H1 (cell line): Measurements from ENCODE around the gene RNGTT. TPM values are rescaled to one million over a fixed set of nuclear protein-coding genes. Genes with fewer than 3 reads are reported as not detected.

Experiments
- CTCF ChIA-PET: fragments of 300-600 bp; sonication (Branson Sonifier 250); formaldehyde crosslinking; loops from one replicate; lab custom pipeline; 2021; ENCODE audit not compliant: partially characterized antibody; lab: Charles Lee
- POLR2A ChIA-PET: fragments of 300-600 bp; sonication (Branson Sonifier 250); formaldehyde crosslinking; loops from one replicate; lab custom pipeline; 2021; ENCODE audit warnings: inconsistent platforms; ENCODE audit not compliant: partially characterized antibody; lab: Charles Lee
- DNase-seq, 2 experiments: peaks; one replicate each; pipeline versions ENCODE4 v3.0.0 to v3.0.0-alpha.2; 2010 to 2022; ENCODE audit warnings: low spot score in 2 of 2, low read depth in 1 of 2, mixed read lengths in 1 of 2
- FAIRE-seq: peaks from 2 replicates; lab custom pipeline; 2011; peaks lifted over from hg19 to GRCh38; lab: Jason Lieb, UNC
- H2AFZ ChIP-seq: 2 replicates; pipeline ENCODE4 v1.8.1; 2012; ENCODE audit warnings: low read length, inconsistent platforms
- H2AK5ac ChIP-seq: 2 replicates; pipeline ENCODE4 v1.6.1; 2013; ENCODE audit warnings: low read depth, low read length
- H2BK120ac ChIP-seq: replicated peaks from 2 replicates; pipeline ENCODE3; 2013; ENCODE audit warnings: low read depth, low read length, inconsistent platforms
- H2BK12ac ChIP-seq: 2 replicates; pipeline ENCODE4 v1.6.1; 2013; ENCODE audit warnings: low read depth, low read length
- H2BK15ac ChIP-seq: 2 replicates; pipeline ENCODE4 v1.6.1; 2013; ENCODE audit warnings: low read length
- H2BK20ac ChIP-seq: 2 replicates; pipeline ENCODE4 v1.6.1; 2013; ENCODE audit warnings: low read length
- H2BK5ac ChIP-seq: 2 replicates; pipeline ENCODE4 v1.6.1; 2013; ENCODE audit warnings: low read depth, low read length
- H3K14ac ChIP-seq: 2 replicates; pipeline ENCODE4 v1.6.1; 2013; ENCODE audit warnings: inconsistent platforms; ENCODE audit not compliant: insufficient read length
- H3K18ac ChIP-seq: 2 replicates; pipeline ENCODE4 v1.6.1; 2013; ENCODE audit warnings: low read length; ENCODE audit errors: extremely low read depth
- H3K23ac ChIP-seq: 2 replicates; pipeline ENCODE4 v1.6.1; 2013; ENCODE audit warnings: inconsistent platforms; ENCODE audit not compliant: insufficient read length
- H3K23me2 ChIP-seq: 2 replicates; pipeline ENCODE4 v1.6.1; 2013; ENCODE audit warnings: low read depth, low read length
- H3K27ac ChIP-seq: 2 replicates; pipeline ENCODE4 v1.6.1; 2011; ENCODE audit warnings: low read depth, low read length, inconsistent platforms
- H3K27me3 ChIP-seq, 4 experiments: replicated peaks in 1 of 4; 1 replicate in 1 of 4; 2 replicates in 3 of 4; pipeline versions ENCODE4 v1.6.1 to v1.8.1; 2011 to 2013; ENCODE audit warnings: low read length in 3 of 4, mild to moderate bottlenecking in 3 of 4, inconsistent platforms in 2 of 4, mixed read lengths in 2 of 4, moderate library complexity in 1 of 4; ENCODE audit not compliant: control insufficient read depth in 3 of 4, insufficient read depth in 3 of 4; ENCODE audit errors: extremely low read depth in 1 of 4
- H3K36me3 ChIP-seq, 4 experiments: 2 replicates each; pipeline versions ENCODE4 v1.6.1 to v1.8.1; 2011 to 2013; ENCODE audit warnings: mild to moderate bottlenecking in 4 of 4, low read length in 3 of 4, moderate library complexity in 2 of 4, control low read depth in 1 of 4, inconsistent platforms in 1 of 4; ENCODE audit not compliant: insufficient read depth in 4 of 4, control insufficient read depth in 2 of 4
- H3K4ac ChIP-seq: replicated peaks from 2 replicates; pipeline ENCODE3; 2013; ENCODE audit warnings: low read length, low read depth, mixed read lengths, inconsistent platforms; ENCODE audit not compliant: insufficient read length
- H3K4me1 ChIP-seq, 4 experiments: replicated peaks in 1 of 4; 1 replicate in 1 of 4; 2 replicates in 3 of 4; pipeline versions ENCODE4 v1.6.1 to v1.8.1; 2011 to 2013; ENCODE audit warnings: low read length in 3 of 4, inconsistent platforms in 2 of 4, mixed read lengths in 1 of 4; ENCODE audit not compliant: insufficient read depth in 4 of 4, control insufficient read depth in 3 of 4
- H3K4me2 ChIP-seq, 2 experiments: 2 replicates each; pipeline versions ENCODE4 v1.6.1 to v1.8.1; 2011 to 2013; ENCODE audit warnings: low read depth in 2 of 2, low read length in 2 of 2, control low read depth in 1 of 2, inconsistent platforms in 1 of 2, mild to moderate bottlenecking in 1 of 2; ENCODE audit not compliant: insufficient read depth in 1 of 2
- H3K4me3 ChIP-seq, 4 experiments: fragments of 200-600, 300-600 bp in 1 of 4; sonication (generic), shearing (Covaris generic), sonication (Bioruptor Twin) in 1 of 4; 2 replicates each; pipeline versions ENCODE4 v1.5.1 to v1.8.1; 2011 to 2016; ENCODE audit warnings: low read length in 4 of 4, low read depth in 3 of 4, control low read depth in 2 of 4, inconsistent platforms in 2 of 4, mild to moderate bottlenecking in 2 of 4, mixed read lengths in 1 of 4, moderate library complexity in 1 of 4; ENCODE audit not compliant: insufficient read depth in 2 of 4; ENCODE audit errors: extremely low read depth in 1 of 4
- H3K56ac ChIP-seq: replicated peaks from 2 replicates; pipeline ENCODE3; 2013; ENCODE audit warnings: low read depth, mild to moderate bottlenecking, mixed read lengths, low read length, inconsistent platforms; ENCODE audit not compliant: insufficient read length
- H3K79me1 ChIP-seq: 2 replicates; pipeline ENCODE4 v1.6.1; 2013; ENCODE audit warnings: low read depth, low read length, control low read depth
- H3K79me2 ChIP-seq, 2 experiments: 2 replicates each; pipeline versions ENCODE4 v1.6.1 to v1.8.1; 2012 to 2013; ENCODE audit warnings: low read length in 2 of 2, mild to moderate bottlenecking in 2 of 2, inconsistent platforms in 1 of 2; ENCODE audit not compliant: insufficient read depth in 2 of 2, control insufficient read depth in 1 of 2
- H3K9ac ChIP-seq, 4 experiments: replicated peaks in 1 of 4; 1 replicate in 1 of 4; 2 replicates in 3 of 4; pipeline versions ENCODE4 v1.6.1 to v1.8.1; 2011 to 2013; ENCODE audit warnings: low read depth in 3 of 4, low read length in 3 of 4, control low read depth in 2 of 4, mild to moderate bottlenecking in 2 of 4, moderate library complexity in 2 of 4, inconsistent platforms in 1 of 4; ENCODE audit errors: extremely low read depth in 1 of 4
- H3K9me3 ChIP-seq, 2 experiments: 2 replicates each; pipeline versions ENCODE4 v1.6.1 to v1.8.1; 2012 to 2013; ENCODE audit warnings: mild to moderate bottlenecking in 2 of 2, moderate library complexity in 2 of 2, control low read depth in 1 of 2, inconsistent platforms in 1 of 2, low read depth in 1 of 2, low read length in 1 of 2, mixed read lengths in 1 of 2; ENCODE audit not compliant: insufficient read depth in 2 of 2
- H4K20me1 ChIP-seq, 2 experiments: replicated peaks in 1 of 2; 2 replicates each; pipeline versions ENCODE3 to v1.8.1; 2011 to 2013; ENCODE audit warnings: inconsistent platforms in 2 of 2, low read length in 2 of 2, mild to moderate bottlenecking in 1 of 2; ENCODE audit not compliant: insufficient read depth in 2 of 2, control insufficient read depth in 1 of 2
- H4K5ac ChIP-seq: 2 replicates; pipeline ENCODE4 v1.6.1; 2013; ENCODE audit warnings: low read length, low read depth, mixed read lengths, inconsistent platforms; ENCODE audit not compliant: insufficient read length
- H4K8ac ChIP-seq: 2 replicates; pipeline ENCODE4 v1.8.0; 2013; ENCODE audit warnings: mild to moderate bottlenecking, moderate library complexity, low read length, inconsistent platforms; ENCODE audit not compliant: insufficient read depth; ENCODE audit errors: extremely low read depth
- H4K91ac ChIP-seq: replicated peaks from 2 replicates; pipeline ENCODE3; 2013; ENCODE audit warnings: low read length, mixed read lengths, inconsistent platforms; ENCODE audit not compliant: insufficient read length
- ATF3 ChIP-seq: IDR thresholded peaks from 2 replicates; pipeline ENCODE4 v1.6.1; 2011; ENCODE audit warnings: low read depth, mild to moderate bottlenecking, low read length; ENCODE audit not compliant: insufficient read depth
- CHD1 ChIP-seq: IDR thresholded peaks from 2 replicates; pipeline ENCODE4 v1.6.1; 2012; ENCODE audit warnings: low read depth, low read length, improper control_type of control experiment
- EZH2 ChIP-seq: fragments of 200-600 bp; sonication (generic); IDR thresholded peaks from 2 replicates; pipeline ENCODE4 v1.7.1; 2012; ENCODE audit warnings: low read depth, mild to moderate bottlenecking, moderate library complexity, low read length, inconsistent platforms; ENCODE audit not compliant: severe bottlenecking
- GABPA ChIP-seq: IDR thresholded peaks from 2 replicates; pipeline ENCODE4 v1.6.1; 2011; ENCODE audit warnings: mild to moderate bottlenecking, low read length, moderate library complexity, borderline replicate concordance; ENCODE audit not compliant: insufficient read depth
- JUND ChIP-seq: IDR thresholded peaks from 2 replicates; pipeline ENCODE4 v1.6.1; 2011; ENCODE audit warnings: mild to moderate bottlenecking, improper control_type of control experiment, low read length
- MAFK ChIP-seq: IDR thresholded peaks from 2 replicates; pipeline ENCODE4 v1.6.1; 2012; ENCODE audit warnings: low read depth, mild to moderate bottlenecking, improper control_type of control experiment, low read length
- POLR2AphosphoS5 ChIP-seq: IDR thresholded peaks from 2 replicates; pipeline ENCODE4 v1.6.1; 2011; ENCODE audit warnings: low read depth, low read length
- RFX5 ChIP-seq: IDR thresholded peaks from 2 replicates; pipeline ENCODE4 v1.6.1; 2011; ENCODE audit warnings: low read depth, low read length, improper control_type of control experiment, borderline replicate concordance
- SP1 ChIP-seq: IDR thresholded peaks from 2 replicates; pipeline ENCODE4 v1.6.1; 2011; ENCODE audit warnings: low read depth, low read length
- TBP ChIP-seq: IDR thresholded peaks from 2 replicates; pipeline ENCODE4 v1.6.1; 2011; ENCODE audit warnings: low read depth, low read length, improper control_type of control experiment
- WGBS, 2 experiments: shearing (Covaris generic) in 1 of 2; methylation state at CpG; one replicate each; pipeline versions ENCODE4 v1.1.6 to v1.1.7; 2013 to 2015; ENCODE audit warnings: low lambda C conversion rate in 2 of 2, mixed read lengths in 2 of 2, inconsistent platforms in 1 of 2, low coverage in 1 of 2, missing lambda C conversion rate in 1 of 2; ENCODE audit not compliant: insufficient replicate concordance in 2 of 2, insufficient coverage in 1 of 2, insufficient read length in 1 of 2; ENCODE audit errors: extremely low coverage in 1 of 2, missing lambda C conversion rate in 1 of 2; 5-methylcytosine and 5-hydroxymethylcytosine counted together
- polyA plus RNA-seq, 7 experiments: library from polyadenylated mRNA; depleted of rRNA in 3 of 7; stranded (reverse) in 5 of 7; unstranded in 2 of 7; fragments of >200 nt in 5 of 7; fragments of 200-250 nt in 2 of 7; gene quantifications; 1 replicate in 5 of 7; 2 replicates in 1 of 7; 4 replicates in 1 of 7; pipeline versions ENCODE4 v1.2.1 to v1.2.3, GENCODE V29; 2011 to 2013; ENCODE audit warnings: missing spikeins in 2 of 7, mixed read lengths in 2 of 7
- total RNA-seq: library from RNA; stranded (reverse); fragmentation: NEBNext Ultra II Directional; extraction: Animal tissue kit (Norgen Biotek cat#: 25700); gene quantifications from 2 replicates; pipeline ENCODE4 v1.2.1, GENCODE V29; 2021
- TF ChIP-seq, protein P1 (sequence below), 3 experiments: IDR thresholded peaks; 1 replicate in 2 of 3; 2 replicates in 1 of 3; pipeline versions ENCODE4 v1.5.1 to v1.6.1; 2011; ENCODE audit warnings: low read length in 3 of 3, mild to moderate bottlenecking in 3 of 3, inconsistent platforms in 2 of 3, low read depth in 1 of 3, moderate library complexity in 1 of 3; ENCODE audit not compliant: insufficient read depth in 1 of 3; ENCODE audit errors: control extremely low read depth in 1 of 3

Gene RNGTT
- total and polyA plus RNA-seq, 2 of the 8 experiments (the other 6 are each of a cell fraction or from before 2014, with no cell fraction given), result 3.6 to 21.2 TPM

DNA sequence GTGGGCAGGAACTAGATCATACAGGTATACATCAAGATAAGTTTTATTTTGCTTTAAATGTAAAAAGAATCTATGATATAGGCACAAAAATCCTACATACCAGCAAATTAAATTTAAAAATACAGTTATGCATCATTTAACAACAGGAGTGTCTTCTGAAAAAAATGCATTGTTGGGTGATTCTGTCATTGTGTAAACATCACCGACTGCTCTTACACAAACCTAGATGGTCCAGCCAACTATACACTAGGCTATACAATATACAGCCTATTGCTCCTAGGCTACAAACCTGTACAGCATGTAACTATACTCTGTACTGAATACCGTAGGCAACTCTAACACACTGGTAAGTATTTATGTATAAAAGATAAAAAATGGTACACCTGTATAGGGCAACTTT lies 139.4 kb downstream of the RNGTT start:
- Histone ChIP-seq H3K27ac (no peak overlapping the region), H4K91ac (no peak overlapping the region), H2BK120ac (no peak overlapping the region), H3K4me3 (no peak overlapping the region), H3K4me1 (0 out of 7 replicates have a peak, but pooled peaks cover 0 to 4% (median 2%) of the 10 kb centered on the region in 4 experiments), H4K5ac (no peak overlapping the region), H3K18ac (no peak overlapping the region), H3K23ac (no peak overlapping the region), H3K56ac (no peak overlapping the region), H3K9ac (no peak overlapping the region), H4K20me1 (peaks cover 0 to 1% of the 10 kb centered on the region in 2 experiments), H3K23me2 (no peaks in the 10 kb centered on the region), H3K4ac (no peak overlapping the region), H3K79me1 (no peaks in the 10 kb centered on the region), H4K8ac (no peak overlapping the region), H3K27me3 (no peaks in the 10 kb centered on the region), H3K14ac (no peak overlapping the region), H3K79me2 (no peaks in the 10 kb centered on the region; a peak in 1 of 4 replicates), H3K9me3 (no peaks in the 10 kb centered on the region; a peak in 1 of 4 replicates), H2BK12ac (no peak overlapping the region), H2AK5ac (no peak overlapping the region), H2AFZ (no peak overlapping the region), H2BK20ac (no peak overlapping the region), H3K4me2 (no peak overlapping the region), H2BK15ac (no peak overlapping the region), H3K36me3 (no peaks in the 10 kb centered on the region), H2BK5ac (no peak overlapping the region)
- DNase-seq, result no peak
- no peak for TF ChIP-seq SP1
- TF ChIP-seq EZH2, result no peak
- no peak for TF ChIP-seq GABPA
- TF ChIP-seq MAFK, result no peak
- TF ChIP-seq POLR2AphosphoS5, result no peak
- TF ChIP-seq CHD1, result no peak
- TF ChIP-seq, protein P1, sequence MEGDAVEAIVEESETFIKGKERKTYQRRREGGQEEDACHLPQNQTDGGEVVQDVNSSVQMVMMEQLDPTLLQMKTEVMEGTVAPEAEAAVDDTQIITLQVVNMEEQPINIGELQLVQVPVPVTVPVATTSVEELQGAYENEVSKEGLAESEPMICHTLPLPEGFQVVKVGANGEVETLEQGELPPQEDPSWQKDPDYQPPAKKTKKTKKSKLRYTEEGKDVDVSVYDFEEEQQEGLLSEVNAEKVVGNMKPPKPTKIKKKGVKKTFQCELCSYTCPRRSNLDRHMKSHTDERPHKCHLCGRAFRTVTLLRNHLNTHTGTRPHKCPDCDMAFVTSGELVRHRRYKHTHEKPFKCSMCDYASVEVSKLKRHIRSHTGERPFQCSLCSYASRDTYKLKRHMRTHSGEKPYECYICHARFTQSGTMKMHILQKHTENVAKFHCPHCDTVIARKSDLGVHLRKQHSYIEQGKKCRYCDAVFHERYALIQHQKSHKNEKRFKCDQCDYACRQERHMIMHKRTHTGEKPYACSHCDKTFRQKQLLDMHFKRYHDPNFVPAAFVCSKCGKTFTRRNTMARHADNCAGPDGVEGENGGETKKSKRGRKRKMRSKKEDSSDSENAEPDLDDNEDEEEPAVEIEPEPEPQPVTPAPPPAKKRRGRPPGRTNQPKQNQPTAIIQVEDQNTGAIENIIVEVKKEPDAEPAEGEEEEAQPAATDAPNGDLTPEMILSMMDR (IDR thresholded peaks at IDR 0.05; ENCODE audit: control extremely low read depth in 1 of 3, insufficient read depth in 1 of 3, low read depth in 1 of 3, low read length in 3 of 3), result no peak
- no peak for TF ChIP-seq JUND
- TF ChIP-seq TBP, result no peak
- no peak for TF ChIP-seq ATF3
- no peak for TF ChIP-seq RFX5
- FAIRE-seq, result no peak
- ChIA-PET POLR2A (no interaction called here), CTCF (interaction anchor here (0.7 kb wide), 1 partner anchor 10 kb away, joined by 3 read pairs; no protein-coding TSS in a partner anchor)
- 93% methylated on average over 2 of the region's 2 CpGs; no CpG with 5 or more reads in 1 of the 2 experiments for WGBS, 2 experiments
